Cardiac muscle cell (in vitro differentiated cells and primary cell): Measurements from ENCODE around the gene ADGRG4. TPM values are rescaled to one million over a fixed set of nuclear protein-coding genes. Genes with fewer than 3 reads are reported as not detected.

Source experiments
- DNase-seq, 2 donors: peaks; one replicate each; pipeline versions ENCODE4 v3.0.0 to v3.0.0-alpha.2; 2010 to 2017; ENCODE audit warnings: low read depth in 1 of 2, low spot score in 1 of 2
- H3K27ac ChIP-seq: fragments of 200-600 bp; sonication (generic); 2 replicates; pipeline ENCODE4 v1.5.1; 2016
- H3K27me3 ChIP-seq: fragments of 200-600 bp; sonication (generic); 2 replicates; pipeline ENCODE4 v1.6.0; 2016; ENCODE audit warnings: control low read depth
- H3K36me3 ChIP-seq: fragments of 200-600 bp; sonication (generic); 2 replicates; pipeline ENCODE4 v1.5.1; 2016; ENCODE audit warnings: control low read depth
- H3K4me1 ChIP-seq: fragments of 200-600 bp; sonication (generic); 2 replicates; pipeline ENCODE4 v1.8.1; 2017; ENCODE audit warnings: low read depth, mild to moderate bottlenecking, mixed run types
- H3K4me3 ChIP-seq: fragments of 200-600 bp; sonication (generic); 2 replicates; pipeline ENCODE4 v1.5.1; 2016; ENCODE audit warnings: mild to moderate bottlenecking
- H3K9me3 ChIP-seq: fragments of 200-600 bp; sonication (generic); 2 replicates; pipeline ENCODE4 v1.5.1; 2017; ENCODE audit warnings: low read depth, mild to moderate bottlenecking, control low read depth
- polyA plus RNA-seq: library from polyadenylated mRNA; unstranded; fragments of >200 nt; fragmentation: Nextera tagmentation; extraction: Ambion mirVana; gene quantifications from 2 replicates; pipeline ENCODE4 v1.2.1, GENCODE V29; 2016
- total RNA-seq: library from RNA; depleted of rRNA; stranded (reverse); fragments of >200 nt; gene quantifications from 2 replicates; pipeline ENCODE4 v1.2.3, GENCODE V29; 2016
- TF ChIP-seq, protein P1 (sequence below): IDR thresholded peaks from 2 replicates; pipeline ENCODE4 v1.5.1; 2012; ENCODE audit warnings: low read depth, mild to moderate bottlenecking, low read length

The ADGRG4 gene
- total and polyA plus RNA-seq, 2 experiments from 2014 or later = not detected

DNA sequence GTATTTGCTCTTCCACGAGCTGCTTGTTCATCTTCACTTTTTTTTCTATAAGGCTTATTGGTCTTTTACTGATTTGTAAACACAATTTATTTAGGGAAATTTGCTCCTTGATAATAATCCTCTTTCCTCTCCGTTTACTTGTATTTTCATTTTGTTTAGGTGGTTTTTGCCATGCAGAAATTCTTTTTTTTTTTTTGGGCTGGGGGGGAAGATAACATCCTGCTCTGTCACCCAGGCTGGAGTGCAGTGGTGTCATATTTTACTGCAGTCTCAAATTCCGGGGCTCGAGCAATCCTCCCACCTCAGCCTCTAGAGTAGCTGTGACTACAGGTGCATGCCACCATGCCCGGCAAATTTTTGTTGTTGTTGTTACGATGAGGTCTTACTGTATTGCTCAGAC, 155.4 kb downstream of the ADGRG4 start:
- Histone ChIP-seq H3K9me3 (no peaks in the 10 kb centered on the region), H3K4me1 (no peaks in the 10 kb centered on the region), H3K36me3 (no peaks in the 10 kb centered on the region), H3K27ac (no peak overlapping the region), H3K27me3 (no peaks in the 10 kb centered on the region), H3K4me3 (no peak overlapping the region)
- TF ChIP-seq, protein P1, sequence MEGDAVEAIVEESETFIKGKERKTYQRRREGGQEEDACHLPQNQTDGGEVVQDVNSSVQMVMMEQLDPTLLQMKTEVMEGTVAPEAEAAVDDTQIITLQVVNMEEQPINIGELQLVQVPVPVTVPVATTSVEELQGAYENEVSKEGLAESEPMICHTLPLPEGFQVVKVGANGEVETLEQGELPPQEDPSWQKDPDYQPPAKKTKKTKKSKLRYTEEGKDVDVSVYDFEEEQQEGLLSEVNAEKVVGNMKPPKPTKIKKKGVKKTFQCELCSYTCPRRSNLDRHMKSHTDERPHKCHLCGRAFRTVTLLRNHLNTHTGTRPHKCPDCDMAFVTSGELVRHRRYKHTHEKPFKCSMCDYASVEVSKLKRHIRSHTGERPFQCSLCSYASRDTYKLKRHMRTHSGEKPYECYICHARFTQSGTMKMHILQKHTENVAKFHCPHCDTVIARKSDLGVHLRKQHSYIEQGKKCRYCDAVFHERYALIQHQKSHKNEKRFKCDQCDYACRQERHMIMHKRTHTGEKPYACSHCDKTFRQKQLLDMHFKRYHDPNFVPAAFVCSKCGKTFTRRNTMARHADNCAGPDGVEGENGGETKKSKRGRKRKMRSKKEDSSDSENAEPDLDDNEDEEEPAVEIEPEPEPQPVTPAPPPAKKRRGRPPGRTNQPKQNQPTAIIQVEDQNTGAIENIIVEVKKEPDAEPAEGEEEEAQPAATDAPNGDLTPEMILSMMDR = no peak
- DNase-seq = no peak

GRCh38 chrX:136457303-136457917, 156.6 kb downstream of the ADGRG4 start:
- Histone ChIP-seq H3K27me3 (no peaks in the 10 kb centered on the region), H3K27ac (no peak overlapping the region), H3K4me1 (no peaks in the 10 kb centered on the region), H3K4me3 (no peak overlapping the region), H3K36me3 (no peaks in the 10 kb centered on the region), H3K9me3 (no peaks in the 10 kb centered on the region)
- TF ChIP-seq, protein P1 = no peak
- no peak for DNase-seq

DNA sequence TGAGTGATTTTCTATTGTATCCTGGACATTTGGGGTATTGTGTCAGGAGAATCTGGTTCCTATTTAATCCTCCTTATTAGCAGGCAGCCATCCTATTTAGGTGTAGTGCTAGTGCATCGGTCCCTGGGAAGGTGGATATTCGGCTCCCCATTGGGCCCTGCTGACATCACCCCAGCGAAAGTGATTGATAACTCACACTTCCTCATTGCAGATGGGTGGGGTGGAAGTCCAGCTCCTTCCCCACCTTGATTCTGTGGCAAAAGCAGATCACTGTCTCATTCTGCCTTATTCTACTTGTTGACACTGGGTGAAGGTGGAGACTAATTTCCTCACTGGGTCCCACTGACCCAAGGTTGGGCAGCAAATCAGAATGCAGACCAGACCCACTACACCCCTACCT, 163.8 kb downstream of the ADGRG4 start:
- no peaks in the 10 kb centered on the region for H3K36me3 ChIP-seq
- no peak overlapping the region for H3K4me3 ChIP-seq
- H3K27me3 ChIP-seq = no peaks in the 10 kb centered on the region
- H3K27ac ChIP-seq = no peak overlapping the region
- TF ChIP-seq, protein P1 = no peak
- no peak for DNase-seq
- no peaks in the 10 kb centered on the region for H3K4me1 ChIP-seq
- H3K9me3 ChIP-seq = no peaks in the 10 kb centered on the region

Other genes with a start within 250 kb of the ADGRG4 start
- 27.1 and 38.9 TPM in 2 replicates for gene FHL1, start 153.4 kb upstream of the ADGRG4 start, total RNA-seq
- gene FHL1, start 153.4 kb upstream of the ADGRG4 start, polyA plus RNA-seq = 23.5 and 28.8 TPM in 2 replicates
- 4.4 and 10.4 TPM in 2 replicates for gene MAP7D3, start 49.6 kb upstream of the ADGRG4 start, total RNA-seq
- gene MAP7D3, start 49.6 kb upstream of the ADGRG4 start, polyA plus RNA-seq = 5.7 and 9.0 TPM in 2 replicates
- not detected in 2 replicates for gene BRS3, start 187.0 kb downstream of the ADGRG4 start, total RNA-seq
- 0.11 TPM in 2 replicates for gene BRS3, start 187.0 kb downstream of the ADGRG4 start, polyA plus RNA-seq
- 78.5 and 80.4 TPM in 2 replicates for gene HTATSF1, start 196.6 kb downstream of the ADGRG4 start, total RNA-seq
- gene HTATSF1, start 196.6 kb downstream of the ADGRG4 start, polyA plus RNA-seq = 86.7 and 95.8 TPM in 2 replicates
- gene VGLL1, start 231.3 kb downstream of the ADGRG4 start, total RNA-seq = not detected in 2 replicates
- gene VGLL1, start 231.3 kb downstream of the ADGRG4 start, polyA plus RNA-seq = not detected in 2 replicates